NT2/D1 (cell line): ENCODE measurements around the gene KCNK2.
A peak's percentile ranks its signal among the peaks of the same experiment; 100 is the strongest.

ENCODE experiments used
- DNase-seq: peaks from one replicate; pipeline ENCODE4 v3.0.0-alpha.2; 2011; ENCODE audit warnings: low read depth, low spot score
- H3K27me3 ChIP-seq: 2 replicates; pipeline ENCODE4 v1.6.0; 2011; ENCODE audit warnings: mild to moderate bottlenecking; ENCODE audit not compliant: insufficient read length, insufficient read depth
- H3K36me3 ChIP-seq: 2 replicates; pipeline ENCODE4 v1.6.1; 2011; ENCODE audit warnings: mild to moderate bottlenecking, low read length, mixed read lengths; ENCODE audit not compliant: insufficient read depth, insufficient read length
- H3K4me1 ChIP-seq: 2 replicates; pipeline ENCODE4 v1.5.1; 2011; ENCODE audit not compliant: insufficient read depth, insufficient read length
- H3K4me3 ChIP-seq: 2 replicates; pipeline ENCODE4 v1.5.1; 2011; ENCODE audit warnings: low read depth; ENCODE audit not compliant: insufficient read length
- H3K9ac ChIP-seq: 2 replicates; pipeline ENCODE4 v1.6.0; 2011; ENCODE audit warnings: low read depth; ENCODE audit not compliant: insufficient read length
- H3K9me3 ChIP-seq: 2 replicates; pipeline ENCODE4 v1.5.1; 2011; ENCODE audit warnings: mild to moderate bottlenecking, low read length; ENCODE audit not compliant: insufficient read depth
- SUZ12 ChIP-seq: IDR thresholded peaks from 2 replicates; pipeline ENCODE4 v1.6.1; 2011; ENCODE audit not compliant: insufficient read length, insufficient read depth; ENCODE audit errors: extremely low read depth
- YY1 ChIP-seq: IDR thresholded peaks from 2 replicates; pipeline ENCODE4 v1.6.1; 2011; ENCODE audit not compliant: insufficient read length, insufficient read depth
- ZNF274 ChIP-seq: IDR thresholded peaks from 2 replicates; pipeline ENCODE4 v1.6.1; 2011; ENCODE audit warnings: mild to moderate bottlenecking, low read depth, low read length

KCNK2 gene

DNA sequence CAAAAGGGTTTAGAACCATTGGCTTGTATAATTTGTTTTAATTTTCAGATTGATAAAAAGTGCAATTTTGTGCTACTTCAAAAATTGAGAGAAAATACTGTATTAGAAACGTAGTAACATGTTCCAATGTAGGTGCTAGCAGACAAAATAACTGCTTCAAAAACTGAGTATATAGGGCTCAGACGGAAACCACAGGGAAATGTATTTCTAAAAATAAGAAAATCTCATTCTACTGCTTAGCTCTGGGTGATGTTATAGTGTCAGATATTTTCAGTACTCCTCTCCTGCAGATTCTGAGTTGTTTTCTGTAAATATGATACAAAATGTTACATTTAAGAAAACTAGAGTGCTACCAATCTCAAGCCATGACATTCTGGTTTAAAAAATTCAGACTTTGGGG, 55.4 kb downstream of the KCNK2 start:
- no peaks in the 10 kb centered on the region for H3K36me3 ChIP-seq
- TF ChIP-seq SUZ12 (no peak), YY1 (no peak), ZNF274 (no peak)
- H3K9me3 ChIP-seq = peaks cover 13% of the 10 kb centered on the region
- H3K4me3 ChIP-seq = no peak overlapping the region
- no peak for DNase-seq
- H3K4me1 ChIP-seq = no peaks in the 10 kb centered on the region
- H3K9ac ChIP-seq = no peak overlapping the region
- H3K27me3 ChIP-seq = no peaks in the 10 kb centered on the region

DNA sequence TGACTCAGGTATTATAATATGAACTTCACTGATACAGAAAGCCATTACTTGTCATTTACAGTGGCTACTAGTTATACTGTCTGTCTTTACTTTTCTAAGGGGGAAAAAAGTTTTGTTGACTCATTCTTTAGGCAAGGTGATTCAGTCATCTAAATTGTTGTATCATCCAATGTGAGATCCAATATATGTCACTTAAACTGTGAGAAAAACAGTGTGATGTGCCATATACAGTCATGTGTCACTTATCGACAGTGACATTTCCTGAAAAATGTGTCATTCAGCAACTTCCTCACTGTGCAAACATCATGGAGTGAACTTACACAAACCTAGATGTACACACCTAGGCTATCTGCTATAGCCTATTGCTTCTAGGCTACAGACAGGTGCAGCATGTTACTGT, 57.6 kb downstream of the KCNK2 start:
- Histone ChIP-seq H3K4me1 (no peaks in the 10 kb centered on the region), H3K9me3 (peaks cover 13% of the 10 kb centered on the region)
- DNase-seq = no peak

DNA sequence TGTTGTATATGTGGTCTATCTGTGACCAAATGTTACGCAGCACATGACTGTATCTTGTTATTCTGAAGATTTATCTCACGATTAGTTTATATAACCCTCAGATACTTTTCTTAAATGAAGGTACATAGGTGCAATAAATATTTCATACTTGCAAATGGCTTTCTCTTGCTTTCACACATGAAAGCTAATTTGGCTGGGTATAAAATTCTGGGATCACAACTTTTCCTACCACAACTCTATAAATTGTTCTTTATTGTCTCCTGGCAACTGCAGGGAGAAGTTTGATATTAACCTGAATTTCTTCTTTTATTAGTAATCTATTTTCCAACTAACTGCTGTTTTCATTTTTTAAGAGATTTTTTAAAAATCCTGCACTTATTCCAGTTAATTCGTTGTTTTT, 58.9 kb downstream of the KCNK2 start:
- no peak for TF ChIP-seq SUZ12
- no peaks in the 10 kb centered on the region for H3K27me3 ChIP-seq
- DNase-seq = no peak
- no peak overlapping the region for H3K4me3 ChIP-seq
- no peaks in the 10 kb centered on the region for H3K36me3 ChIP-seq
- peaks cover 13% of the 10 kb centered on the region for H3K9me3 ChIP-seq
- no peaks in the 10 kb centered on the region for H3K4me1 ChIP-seq
- no peak overlapping the region for H3K9ac ChIP-seq

More for the DNA sequence above, 57.6 kb downstream of the KCNK2 start:
- no peak overlapping the region for H3K9ac ChIP-seq
- no peak for TF ChIP-seq YY1
- TF ChIP-seq SUZ12 = no peak
- no peak for TF ChIP-seq ZNF274
- H3K4me3 ChIP-seq = no peak overlapping the region
- H3K27me3 ChIP-seq = no peaks in the 10 kb centered on the region
- H3K36me3 ChIP-seq = no peaks in the 10 kb centered on the region

DNA sequence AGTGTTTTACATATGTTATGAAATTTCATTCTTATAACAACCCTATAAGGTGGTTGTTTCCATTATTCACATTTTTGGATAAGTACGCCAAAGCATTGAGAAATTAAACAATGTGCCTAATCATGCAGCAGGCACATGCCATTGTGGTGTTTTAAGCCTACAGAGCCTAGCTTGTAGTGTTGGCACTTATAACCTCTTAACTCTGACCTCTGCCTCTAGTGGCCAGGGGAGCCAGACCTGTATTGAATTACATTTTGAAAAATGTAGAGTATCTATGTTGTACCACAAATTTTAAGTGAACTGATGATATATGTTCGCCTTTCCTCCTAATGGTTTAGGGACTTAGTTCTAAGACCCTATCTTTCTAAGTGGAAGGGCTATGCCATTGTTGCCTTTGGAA, 61.0 kb downstream of the KCNK2 start:
- Histone ChIP-seq H3K27me3 (no peaks in the 10 kb centered on the region), H3K4me1 (no peaks in the 10 kb centered on the region), H3K9ac (no peak overlapping the region), H3K9me3 (peaks cover 13% of the 10 kb centered on the region), H3K36me3 (no peaks in the 10 kb centered on the region), H3K4me3 (no peak overlapping the region)
- DNase-seq = no peak
- no peak for TF ChIP-seq SUZ12
- TF ChIP-seq YY1 = no peak

GRCh38 chr1:215146240-215146975, 63.9 kb downstream of the KCNK2 start:
- H3K4me3 ChIP-seq = no peak overlapping the region
- H3K9ac ChIP-seq = no peak overlapping the region
- peaks cover 8% of the 10 kb centered on the region for H3K9me3 ChIP-seq
- H3K36me3 ChIP-seq = no peaks in the 10 kb centered on the region
- no peaks in the 10 kb centered on the region for H3K27me3 ChIP-seq
- TF ChIP-seq SUZ12 (no peak), ZNF274 (no peak), YY1 (no peak)
- no peaks in the 10 kb centered on the region for H3K4me1 ChIP-seq
- DNase-seq = peak; percentile 25

- Histone ChIP-seq H3K4me3 (no peak overlapping the region), H3K9me3 (peaks cover 2% of the 10 kb centered on the region; the same call in 1 of the 2 replicates), H3K27me3 (no peaks in the 10 kb centered on the region), H3K4me1 (no peaks in the 10 kb centered on the region), H3K9ac (no peak overlapping the region), H3K36me3 (no peaks in the 10 kb centered on the region)
- DNase-seq = no peak
- no peak for TF ChIP-seq SUZ12
- TF ChIP-seq ZNF274 = no peak
These were observed 64.5 kb downstream of the KCNK2 start for GRCh38 chr1:215147024-215147423.

DNA sequence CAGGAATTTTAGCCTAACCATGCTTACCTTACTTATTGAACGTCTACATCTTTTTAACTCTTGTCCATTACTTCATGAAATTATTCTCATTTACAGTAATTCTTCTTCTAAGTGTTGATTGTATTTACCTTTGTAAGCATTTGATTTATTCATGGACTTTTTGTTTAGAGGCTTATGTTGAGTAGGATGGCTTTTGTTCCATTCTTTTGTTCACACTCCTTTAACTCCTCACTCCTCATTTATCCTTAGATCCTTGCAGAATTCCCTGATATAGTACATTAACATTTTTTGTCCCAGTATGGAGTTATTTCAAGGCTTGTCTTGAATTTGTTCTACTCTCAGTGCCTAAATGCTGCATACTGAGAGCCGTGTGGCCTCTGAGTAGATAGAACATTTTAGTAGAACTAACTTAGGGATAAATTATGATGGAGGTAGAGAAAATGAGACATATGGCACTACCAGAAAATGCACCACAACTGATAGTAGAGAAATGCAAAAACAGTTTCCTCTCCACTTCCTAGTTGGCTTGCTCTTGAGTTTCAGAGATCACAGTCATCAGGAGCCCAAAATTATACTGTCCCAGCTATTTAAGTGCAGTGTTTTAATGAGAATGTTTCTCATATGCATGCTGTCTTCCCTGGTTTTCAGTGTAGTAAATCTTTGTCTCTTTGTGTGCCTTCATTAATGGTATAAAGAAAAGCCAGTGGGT, 69.5 kb downstream of the KCNK2 start:
- H3K36me3 ChIP-seq = no peaks in the 10 kb centered on the region
- TF ChIP-seq YY1 = no peak
- no peak for TF ChIP-seq SUZ12
- no peak for TF ChIP-seq ZNF274
- no peak for DNase-seq
- no peaks in the 10 kb centered on the region for H3K9me3 ChIP-seq
- no peak overlapping the region for H3K9ac ChIP-seq
- no peak overlapping the region for H3K4me3 ChIP-seq
- H3K27me3 ChIP-seq = no peaks in the 10 kb centered on the region
- no peaks in the 10 kb centered on the region for H3K4me1 ChIP-seq

- H3K36me3 ChIP-seq = no peaks in the 10 kb centered on the region
- no peak for DNase-seq
- H3K4me1 ChIP-seq = no peaks in the 10 kb centered on the region
- H3K9me3 ChIP-seq = no peaks in the 10 kb centered on the region
- H3K4me3 ChIP-seq = no peak overlapping the region
- no peaks in the 10 kb centered on the region for H3K27me3 ChIP-seq
- no peak for TF ChIP-seq YY1
- no peak for TF ChIP-seq ZNF274
- no peak for TF ChIP-seq SUZ12
- H3K9ac ChIP-seq = no peak overlapping the region
These were observed 73.7 kb downstream of the KCNK2 start for GRCh38 chr1:215156232-215156631.
